Measurements from ENCODE around the gene CHIT1. TPM values are rescaled to one million over a fixed set of nuclear protein-coding genes. Genes with fewer than 3 reads are reported as not detected.

The CHIT1 gene
- total RNA-seq (2021; fragmentation: NEBNext Ultra II Directional; extraction: Animal tissue kit (Norgen Biotek cat#: 25700)) (not detected in 2 replicates), polyA plus RNA-seq (2011; rRNA removed) (not detected in 2 replicates), polyA minus RNA-seq (2011; rRNA and poly(A)+ RNA removed) (0.03 and 0.05 TPM in 2 replicates)
- 0.04 TPM for polyA plus RNA-seq (2011; cell fraction: cytosol; rRNA removed)
- 0.13 TPM for polyA plus RNA-seq (2011; cell fraction: nucleus; rRNA removed)
- polyA plus RNA-seq (2012, experiment 1 of 2), result 0.06 TPM in 1 of 4 replicates, not detected in the others
- polyA plus RNA-seq (2012, experiment 2 of 2), result not detected
- not detected for polyA plus RNA-seq (2013, experiment 1 of 2)
- polyA plus RNA-seq (2013, experiment 2 of 2), result not detected
- polyA minus RNA-seq (2011; cell fraction: cytosol; rRNA and poly(A)+ RNA removed), result not detected
- 0.50 TPM for polyA minus RNA-seq (2011; cell fraction: nucleus; rRNA and poly(A)+ RNA removed)
- long read RNA-seq, experiment 1, result 0 reads
- long read RNA-seq, experiment 2, result 0 reads

DNA sequence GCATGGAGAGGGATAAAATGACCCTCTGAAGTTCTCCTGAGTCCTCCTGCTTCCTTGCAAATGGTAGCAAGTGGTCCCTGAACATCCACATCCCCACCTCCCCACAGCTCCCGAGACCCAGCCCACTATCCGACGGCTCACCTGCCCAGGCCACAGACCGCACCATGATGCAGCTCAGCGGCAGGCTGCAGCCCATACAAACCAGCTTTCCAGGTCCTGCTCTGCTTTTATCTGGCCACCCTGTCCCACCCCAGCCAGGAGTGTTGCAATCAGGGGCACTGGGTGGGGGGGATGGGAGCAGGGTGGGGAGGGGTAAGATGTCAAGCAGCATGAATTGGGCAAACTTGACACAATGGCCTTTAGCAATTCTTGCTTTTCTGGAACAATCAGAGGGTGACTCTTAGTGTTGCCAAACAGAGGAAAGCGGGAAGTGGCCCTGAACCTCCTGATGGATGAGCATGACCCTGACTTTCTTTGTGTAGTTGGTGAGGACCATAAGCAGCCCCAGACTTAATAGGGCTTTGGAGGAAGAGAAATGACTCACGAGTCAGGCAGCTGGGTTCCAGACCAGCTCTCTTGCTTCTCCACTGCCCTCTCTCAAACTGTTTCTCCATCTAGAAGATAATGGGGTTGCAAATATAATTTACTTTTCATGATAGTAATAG is at the start of gene CHIT1:
Gene CHIT1, minus strand, starts transcription at position 203 of the 665 bp plus-strand sequence. Its CDS starts 37 bp downstream, at position 166.
- no peak within 1 kb of the TSS for H3K9ac ChIP-seq (replicated peaks in 1 of 4; ENCODE audit: extremely low read depth in 1 of 4, low read depth in 3 of 4, low read length in 3 of 4)
- no peak within 1 kb of the TSS for H3K27ac ChIP-seq (ENCODE audit: low read depth, low read length)
- DNase-seq (ENCODE audit: low read depth in 1 of 2, low spot score in 2 of 2) (no peak), FAIRE-seq (no peak)
- no peak within 1 kb of the TSS for H3K18ac ChIP-seq (ENCODE audit: extremely low read depth, low read length)
- H3K4me2 ChIP-seq (ENCODE audit: insufficient read depth in 1 of 2, low read depth in 2 of 2, low read length in 2 of 2), result no peak within 1 kb of the TSS
- WGBS, 2 experiments (ENCODE audit: extremely low coverage in 1 of 2, insufficient coverage in 1 of 2, insufficient read length in 1 of 2, insufficient replicate concordance in 2 of 2, low coverage in 1 of 2, low lambda C conversion rate in 2 of 2, missing lambda C conversion rate in 1 of 2), result 88% methylated on average over 7 of the region's 7 CpGs; no CpG with 5 or more reads in 1 of the 2 experiments
- H3K79me1 ChIP-seq (ENCODE audit: low read depth, low read length), result no peaks in the 10 kb centered on the region
- no peak within 1 kb of the TSS for H3K4ac ChIP-seq (replicated peaks; ENCODE audit: insufficient read length, low read depth, low read length)
- no peaks in the 10 kb centered on the region for H3K9me3 ChIP-seq (ENCODE audit: insufficient read depth in 2 of 2, low read depth in 1 of 2, low read length in 1 of 2)
- H4K8ac ChIP-seq (ENCODE audit: extremely low read depth, insufficient read depth, low read length), result no peak within 1 kb of the TSS
- no peaks in the 10 kb centered on the region for H4K20me1 ChIP-seq (replicated peaks in 1 of 2; ENCODE audit: control insufficient read depth in 1 of 2, insufficient read depth in 2 of 2, low read length in 2 of 2)
- no peak within 1 kb of the TSS for H2BK12ac ChIP-seq (ENCODE audit: low read depth, low read length)
- H4K91ac ChIP-seq (replicated peaks; ENCODE audit: insufficient read length, low read length), result no peak within 1 kb of the TSS
- H3K79me2 ChIP-seq (ENCODE audit: control insufficient read depth in 1 of 2, insufficient read depth in 2 of 2, low read length in 2 of 2), result no peaks in the 10 kb centered on the region
- H3K36me3 ChIP-seq (ENCODE audit: control insufficient read depth in 2 of 4, insufficient read depth in 4 of 4, low read length in 3 of 4), result no peaks in the 10 kb centered on the region
- no peak within 1 kb of the TSS for H2BK120ac ChIP-seq (replicated peaks; ENCODE audit: low read depth, low read length)
- H3K4me1 ChIP-seq (replicated peaks in 1 of 4; ENCODE audit: control insufficient read depth in 3 of 4, insufficient read depth in 4 of 4, low read length in 3 of 4), result no peaks in the 10 kb centered on the region
- H3K4me3 ChIP-seq (ENCODE audit: extremely low read depth in 1 of 4, insufficient read depth in 2 of 4, low read depth in 3 of 4, low read length in 4 of 4), result no peak within 1 kb of the TSS
- H2BK5ac ChIP-seq (ENCODE audit: low read depth, low read length), result no peak within 1 kb of the TSS
- no peaks in the 10 kb centered on the region for H3K27me3 ChIP-seq (replicated peaks in 1 of 4; ENCODE audit: control insufficient read depth in 3 of 4, extremely low read depth in 1 of 4, insufficient read depth in 3 of 4, low read length in 3 of 4)
- ChIA-PET POLR2A (ENCODE audit: partially characterized antibody) (no interaction called here), CTCF (ENCODE audit: partially characterized antibody) (interaction anchor here (2.1 to 5.9 kb wide), 3 partner anchors 13 to 188 kb away, joined by 5 to 46 read pairs (median 40); partner anchors contain the start of gene MYOG)
- no peaks in the 10 kb centered on the region for H3K23me2 ChIP-seq (ENCODE audit: low read depth, low read length)
- H2AFZ ChIP-seq (ENCODE audit: low read length), result no peak within 1 kb of the TSS
- no peak within 1 kb of the TSS for H4K5ac ChIP-seq (ENCODE audit: insufficient read length, low read depth, low read length)
- no peak within 1 kb of the TSS for H3K14ac ChIP-seq (ENCODE audit: insufficient read length)
- no peak within 1 kb of the TSS for H2BK20ac ChIP-seq (ENCODE audit: low read length)
- no peak within 1 kb of the TSS for H3K23ac ChIP-seq (ENCODE audit: insufficient read length)
- H2BK15ac ChIP-seq (ENCODE audit: low read length), result no peak within 1 kb of the TSS
- H3K56ac ChIP-seq (replicated peaks; ENCODE audit: insufficient read length, low read depth, low read length), result no peak within 1 kb of the TSS
- no peak within 1 kb of the TSS for H2AK5ac ChIP-seq (ENCODE audit: low read depth, low read length)
- TF ChIP-seq JUN (IDR thresholded peaks at IDR 0.05; ENCODE audit: low read depth, low read length) (no peak), CBX5 (IDR thresholded peaks at IDR 0.05; ENCODE audit: low read depth, low read length) (no peak), KDM1A (IDR thresholded peaks at IDR 0.05; ENCODE audit: borderline replicate concordance, low read length) (no peak), TAF1 (IDR thresholded peaks at IDR 0.05; ENCODE audit: low read depth, low read length) (no peak), TAF7 (optimal IDR thresholded peaks at IDR 0.05; ENCODE audit: borderline replicate concordance, low read depth, low read length) (no peak), EZH2 (IDR thresholded peaks at IDR 0.05; ENCODE audit: low read depth, low read length, severe bottlenecking) (no peak), NRF1 (IDR thresholded peaks at IDR 0.05; ENCODE audit: low read depth, low read length) (no peak), SIRT6 (IDR thresholded peaks at IDR 0.05; ENCODE audit: low read length) (no peak), SAP30 (IDR thresholded peaks at IDR 0.05; ENCODE audit: insufficient read depth, insufficient replicate concordance, low read length) (no peak)
- TF ChIP-seq, protein P1, sequence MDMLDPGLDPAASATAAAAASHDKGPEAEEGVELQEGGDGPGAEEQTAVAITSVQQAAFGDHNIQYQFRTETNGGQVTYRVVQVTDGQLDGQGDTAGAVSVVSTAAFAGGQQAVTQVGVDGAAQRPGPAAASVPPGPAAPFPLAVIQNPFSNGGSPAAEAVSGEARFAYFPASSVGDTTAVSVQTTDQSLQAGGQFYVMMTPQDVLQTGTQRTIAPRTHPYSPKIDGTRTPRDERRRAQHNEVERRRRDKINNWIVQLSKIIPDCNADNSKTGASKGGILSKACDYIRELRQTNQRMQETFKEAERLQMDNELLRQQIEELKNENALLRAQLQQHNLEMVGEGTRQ (IDR thresholded peaks at IDR 0.05; ENCODE audit: low read length), result no peak

All from H1 (cell line).